Vagina (tissue), 2 donors: ENCODE measurements around the gene ADAR. TPM values are rescaled to one million over a fixed set of nuclear protein-coding genes. Genes with fewer than 3 reads are reported as not detected.

Experiments
- DNase-seq, 2 donors: peaks; one replicate each; pipeline ENCODE4 v3.0.0-alpha.2; 2017; ENCODE audit errors: extremely low spot score in 2 of 2
- H3K27ac ChIP-seq: fragments of 200-600 bp; sonication (generic); one replicate; pipeline ENCODE4 v1.5.1; 2019
- H3K27me3 ChIP-seq: fragments of 200-600 bp; sonication (generic); one replicate; pipeline ENCODE4 v1.5.1; 2019
- H3K36me3 ChIP-seq, 2 donors: fragments of 200-600 bp; sonication (generic); one replicate each; pipeline ENCODE4 v1.5.1; 2017 to 2019
- H3K4me1 ChIP-seq: fragments of 200-600 bp; sonication (generic); one replicate; pipeline ENCODE4 v1.5.1; 2019
- H3K4me3 ChIP-seq, 2 donors: fragments of 200-600 bp; sonication (generic); 1 replicate in 1 of 2; 2 replicates in 1 of 2; pipeline ENCODE4 v1.5.1; 2016 to 2019
- H3K9me3 ChIP-seq: fragments of 200-600 bp; sonication (generic); one replicate; pipeline ENCODE4 v1.5.1; 2019
- POLR2A ChIP-seq, 2 donors: fragments of 450-650 bp; IDR thresholded peaks; one replicate each; pipeline ENCODE4 v1.6.1; 2017; ENCODE audit warnings: antibody characterized with exemption in 2 of 2, mild to moderate bottlenecking in 2 of 2, moderate library complexity in 2 of 2
- POLR2AphosphoS5 ChIP-seq, 2 donors: sonication (generic); formaldehyde crosslinking; IDR thresholded peaks; one replicate each; pipeline ENCODE4 v1.9.0; 2017; ENCODE audit warnings: antibody characterized with exemption in 2 of 2, mild to moderate bottlenecking in 2 of 2, low read depth in 1 of 2; ENCODE audit not compliant: insufficient read depth in 1 of 2
- intact Hi-C: fragments of 100-400 bp; cut with DNase I; formaldehyde crosslinking; loops from one replicate; pipeline ENCODE4 v1.15.1; 2023
- total RNA-seq: library from RNA; depleted of rRNA; stranded (reverse); fragments of >200 nt; gene quantifications from one replicate; pipeline ENCODE4 v1.2.3, GENCODE V29; 2016
- TF ChIP-seq, protein P1 (sequence below), 3 experiments: fragments of 450-650 bp in 2 of 3; fragments of 200-600 bp in 1 of 3; sonication (generic) in 1 of 3; IDR thresholded peaks; one replicate each; pipeline ENCODE4 v1.5.1; 2017 to 2019; ENCODE audit warnings: antibody characterized with exemption in 3 of 3, mild to moderate bottlenecking in 2 of 3, moderate library complexity in 2 of 3

Gene ADAR
- total RNA-seq, 1 donor from 2014 or later, result 92.1 TPM

DNA sequence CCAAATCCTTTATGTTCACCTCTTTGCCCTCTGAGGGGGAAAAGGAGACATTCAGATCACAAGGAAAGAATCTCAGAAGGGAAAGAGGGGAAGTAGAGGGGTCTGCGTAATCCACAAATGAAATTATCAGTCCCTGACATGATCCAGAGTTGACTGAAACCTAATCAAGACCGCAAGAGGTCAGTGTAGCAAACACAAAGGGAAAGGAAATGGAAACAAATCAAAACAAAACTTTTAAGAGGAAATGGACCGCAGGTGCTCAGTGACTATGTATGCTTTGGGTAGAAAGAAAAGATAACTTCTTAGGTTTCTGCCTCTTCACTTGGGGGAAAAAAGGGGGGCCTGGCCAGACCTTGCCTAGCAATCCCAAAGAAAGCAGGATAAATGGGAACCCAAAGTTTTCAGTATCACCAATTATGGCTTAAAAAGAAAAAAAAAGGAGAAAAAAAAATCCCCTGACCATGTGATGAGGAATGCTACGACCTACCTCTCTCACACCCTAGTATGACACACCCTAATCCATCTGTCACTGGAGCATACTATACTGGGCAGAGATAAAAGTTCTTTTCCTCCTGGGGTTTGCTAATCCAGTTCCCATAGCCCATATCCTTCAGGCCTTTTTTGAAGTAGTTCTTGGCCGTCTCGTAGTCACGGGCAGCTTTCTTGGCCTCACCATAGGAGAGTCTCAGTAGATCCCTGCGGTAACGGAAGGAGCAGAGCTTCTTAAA is 23.6 kb downstream of the ADAR start:
- Histone ChIP-seq H3K36me3 (peaks cover 5 to 100% of the 10 kb centered on the region in 2 donors), H3K27ac (no peak overlapping the region), H3K4me1 (no peaks in the 10 kb centered on the region), H3K4me3 (no peak overlapping the region), H3K9me3 (no peaks in the 10 kb centered on the region), H3K27me3 (no peaks in the 10 kb centered on the region)
- intact Hi-C loops, result no loop called here
- DNase-seq, result no peak
- TF ChIP-seq POLR2A (IDR thresholded peaks at IDR 0.05), result no peak
- TF ChIP-seq, protein P1, sequence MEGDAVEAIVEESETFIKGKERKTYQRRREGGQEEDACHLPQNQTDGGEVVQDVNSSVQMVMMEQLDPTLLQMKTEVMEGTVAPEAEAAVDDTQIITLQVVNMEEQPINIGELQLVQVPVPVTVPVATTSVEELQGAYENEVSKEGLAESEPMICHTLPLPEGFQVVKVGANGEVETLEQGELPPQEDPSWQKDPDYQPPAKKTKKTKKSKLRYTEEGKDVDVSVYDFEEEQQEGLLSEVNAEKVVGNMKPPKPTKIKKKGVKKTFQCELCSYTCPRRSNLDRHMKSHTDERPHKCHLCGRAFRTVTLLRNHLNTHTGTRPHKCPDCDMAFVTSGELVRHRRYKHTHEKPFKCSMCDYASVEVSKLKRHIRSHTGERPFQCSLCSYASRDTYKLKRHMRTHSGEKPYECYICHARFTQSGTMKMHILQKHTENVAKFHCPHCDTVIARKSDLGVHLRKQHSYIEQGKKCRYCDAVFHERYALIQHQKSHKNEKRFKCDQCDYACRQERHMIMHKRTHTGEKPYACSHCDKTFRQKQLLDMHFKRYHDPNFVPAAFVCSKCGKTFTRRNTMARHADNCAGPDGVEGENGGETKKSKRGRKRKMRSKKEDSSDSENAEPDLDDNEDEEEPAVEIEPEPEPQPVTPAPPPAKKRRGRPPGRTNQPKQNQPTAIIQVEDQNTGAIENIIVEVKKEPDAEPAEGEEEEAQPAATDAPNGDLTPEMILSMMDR (IDR thresholded peaks at IDR 0.05), result no peak
- no peak for TF ChIP-seq POLR2AphosphoS5 (IDR thresholded peaks at IDR 0.05; ENCODE audit: insufficient read depth in 1 of 2, low read depth in 1 of 2)

DNA sequence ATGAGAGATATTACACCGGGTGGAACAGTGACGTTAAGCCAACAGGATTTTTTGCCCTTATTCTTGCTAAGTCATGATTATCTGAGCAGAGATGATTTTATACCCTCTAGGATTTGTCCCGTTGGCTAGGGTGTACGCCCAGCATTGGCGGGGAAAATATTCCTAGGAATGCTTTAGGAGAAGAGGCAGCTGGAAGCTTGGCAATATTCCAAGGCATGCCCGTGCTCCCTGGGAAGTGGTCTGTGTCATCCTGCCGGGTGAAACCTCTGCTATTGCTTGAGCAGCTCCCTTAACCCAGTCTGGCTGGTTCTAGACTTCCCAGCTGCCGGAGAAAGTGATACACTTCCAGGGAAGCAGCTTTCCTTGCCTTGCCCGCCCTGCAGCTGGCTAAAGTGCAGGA is 24.2 kb downstream of the ADAR start:
- no peak overlapping the region for H3K27ac ChIP-seq
- TF ChIP-seq, protein P1 (IDR thresholded peaks at IDR 0.05), result no peak
- no peak for TF ChIP-seq POLR2AphosphoS5 (IDR thresholded peaks at IDR 0.05; ENCODE audit: insufficient read depth in 1 of 2, low read depth in 1 of 2)
- TF ChIP-seq POLR2A (IDR thresholded peaks at IDR 0.05), result no peak

DNA sequence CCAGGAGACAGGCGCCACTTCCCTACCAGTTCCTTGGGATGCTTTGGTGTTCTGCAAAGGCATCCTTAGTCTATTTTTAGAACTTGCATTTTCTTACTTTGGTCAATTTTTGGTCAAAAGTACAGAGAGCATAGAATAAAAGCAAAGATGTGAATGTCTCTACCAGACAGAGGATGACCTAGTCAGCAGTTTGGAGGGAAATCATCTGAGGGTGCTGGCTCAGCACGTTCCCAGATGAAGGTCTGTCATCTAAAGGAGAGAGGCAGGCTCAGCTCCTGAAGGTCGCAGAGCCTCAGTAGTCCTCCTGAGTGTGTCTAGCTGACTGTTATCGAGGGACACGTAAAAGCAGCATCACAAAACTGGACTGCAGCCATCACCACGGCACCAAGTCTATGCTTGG is 25.1 kb downstream of the ADAR start:
- intact Hi-C loops, result no loop called here
- no peak for DNase-seq
- Histone ChIP-seq H3K4me1 (peaks cover 2% of the 10 kb centered on the region), H3K27me3 (no peaks in the 10 kb centered on the region), H3K27ac (no peak overlapping the region), H3K4me3 (no peak overlapping the region), H3K9me3 (no peaks in the 10 kb centered on the region), H3K36me3 (peaks cover 5 to 88% of the 10 kb centered on the region in 2 donors)
- TF ChIP-seq POLR2AphosphoS5 (IDR thresholded peaks at IDR 0.05; ENCODE audit: insufficient read depth in 1 of 2, low read depth in 1 of 2) (no peak), POLR2A (IDR thresholded peaks at IDR 0.05) (no peak)
- TF ChIP-seq, protein P1 (IDR thresholded peaks at IDR 0.05), result no peak

More for the DNA sequence above, 24.2 kb downstream of the ADAR start:
- no peak overlapping the region for H3K4me3 ChIP-seq
- H3K4me1 ChIP-seq, result no peaks in the 10 kb centered on the region
- no peaks in the 10 kb centered on the region for H3K27me3 ChIP-seq
- intact Hi-C loops, result no loop called here
- DNase-seq, result no peak
- peaks cover 5 to 97% of the 10 kb centered on the region in 2 donors for H3K36me3 ChIP-seq
- no peaks in the 10 kb centered on the region for H3K9me3 ChIP-seq

DNA sequence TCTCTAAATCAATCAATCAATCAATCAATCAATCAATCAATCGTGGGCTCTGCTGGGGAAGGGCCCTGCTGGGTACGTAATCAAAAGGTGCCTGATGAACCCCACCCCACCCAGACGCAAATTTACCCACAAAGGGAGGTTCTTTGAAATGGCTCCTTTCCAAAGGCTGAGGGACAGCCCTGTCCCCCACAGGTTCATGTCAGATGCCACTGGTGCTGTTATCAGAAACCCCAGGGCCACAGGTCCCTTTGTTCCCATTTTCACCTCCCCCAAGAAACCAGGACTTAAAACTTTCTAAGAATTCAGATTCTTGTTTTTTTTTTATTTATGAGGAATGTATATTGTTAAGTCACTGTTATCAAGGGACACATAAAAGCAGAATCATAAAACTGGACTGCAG is 26.2 kb downstream of the ADAR start:
- Histone ChIP-seq H3K4me3 (no peak overlapping the region), H3K36me3 (peaks cover 5 to 77% of the 10 kb centered on the region in 2 donors), H3K27ac (no peak overlapping the region), H3K27me3 (no peaks in the 10 kb centered on the region), H3K4me1 (peaks cover 8% of the 10 kb centered on the region), H3K9me3 (no peaks in the 10 kb centered on the region)
- DNase-seq, result no peak
- intact Hi-C loops, result no loop called here
- TF ChIP-seq, protein P1 (IDR thresholded peaks at IDR 0.05), result no peak
- TF ChIP-seq POLR2A (IDR thresholded peaks at IDR 0.05), result no peak
- no peak for TF ChIP-seq POLR2AphosphoS5 (IDR thresholded peaks at IDR 0.05; ENCODE audit: insufficient read depth in 1 of 2, low read depth in 1 of 2)

DNA sequence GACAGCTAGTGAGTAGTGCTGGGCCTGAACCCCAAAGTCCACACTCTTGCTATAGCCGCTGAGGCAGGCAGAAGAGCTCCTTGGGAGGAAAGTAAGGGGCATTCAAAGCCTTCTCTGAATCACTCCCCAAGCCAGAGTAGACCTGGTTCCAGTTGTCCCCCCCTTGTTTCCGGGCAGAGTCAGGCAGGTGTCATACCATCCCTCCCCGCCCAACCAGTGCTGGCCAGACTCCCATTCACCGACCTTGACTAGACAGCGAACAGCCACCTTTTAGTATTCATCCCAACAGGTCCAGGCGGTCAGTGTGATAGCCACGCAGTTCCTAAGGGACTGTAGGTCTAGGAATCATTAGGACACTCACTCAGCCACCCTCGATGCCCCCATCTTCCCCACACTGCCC is 28.6 kb downstream of the ADAR start:
- intact Hi-C loops, result no loop called here
- H3K27me3 ChIP-seq, result no peaks in the 10 kb centered on the region
- H3K9me3 ChIP-seq, result no peaks in the 10 kb centered on the region
- TF ChIP-seq POLR2AphosphoS5 (IDR thresholded peaks at IDR 0.05; ENCODE audit: insufficient read depth in 1 of 2, low read depth in 1 of 2), result no peak
- TF ChIP-seq, protein P1 (IDR thresholded peaks at IDR 0.05), result no peak
- TF ChIP-seq POLR2A (IDR thresholded peaks at IDR 0.05), result no peak
- peaks cover 0 to 53% of the 10 kb centered on the region in 2 donors for H3K36me3 ChIP-seq
- H3K4me3 ChIP-seq, result no peak overlapping the region
- DNase-seq, result no peak
- peaks cover 8% of the 10 kb centered on the region for H3K4me1 ChIP-seq
- H3K27ac ChIP-seq, result no peak overlapping the region
